ENCODE measurements around the gene MRAS.

GRCh38 chr3:138325990-138326389, 22.4 kb upstream of the MRAS start:
- TF ChIP-seq CTCF (IDR thresholded peaks at IDR 0.05; ENCODE audit: poor library complexity) (no peak), EZH2 (IDR thresholded peaks at IDR 0.05; ENCODE audit: borderline replicate concordance) (no peak)
